GM18909 (cell line): Measurements from ENCODE around the gene HBD.

Source experiments
- ATAC-seq: cut with Tn5 transposase; IDR thresholded peaks from one replicate; pipeline ENCODE4 v1.9.1; 2021; ENCODE audit warnings: mild to moderate bottlenecking; ENCODE audit not compliant: unreplicated experiment, poor library complexity

HBD gene

GRCh38 chr11:5197536-5197935 is 36.7 kb downstream of the HBD start:
- ATAC-seq: no peak

- no peak for ATAC-seq
These were observed 37.6 kb downstream of the HBD start for GRCh38 chr11:5196731-5197130.

GRCh38 chr11:5196067-5196466 is 38.2 kb downstream of the HBD start:
- no peak for ATAC-seq

- no peak for ATAC-seq
These were observed 41.5 kb downstream of the HBD start for GRCh38 chr11:5192738-5193137.

- no peak for ATAC-seq
These were observed 46.1 kb downstream of the HBD start for GRCh38 chr11:5188201-5188600.
